GM18517 (cell line): ENCODE results near the gene C4orf50.

ENCODE experiments used
- ATAC-seq: cut with Tn5 transposase; IDR thresholded peaks from one replicate; pipeline ENCODE4 v1.9.1; 2021; ENCODE audit warnings: mild to moderate bottlenecking, moderate library complexity; ENCODE audit not compliant: unreplicated experiment

The C4orf50 gene

GRCh38 chr4:5973486-5974220 lies 44.6 kb downstream of the C4orf50 start:
- no peak for ATAC-seq

GRCh38 chr4:5973033-5973432 lies 45.2 kb downstream of the C4orf50 start:
- ATAC-seq, result no peak

GRCh38 chr4:5972571-5972970 lies 45.7 kb downstream of the C4orf50 start:
- ATAC-seq, result no peak

GRCh38 chr4:5971078-5971450 lies 47.2 kb downstream of the C4orf50 start:
- ATAC-seq, result no peak

GRCh38 chr4:5970381-5971077 lies 47.7 kb downstream of the C4orf50 start:
- no peak for ATAC-seq

- no peak for ATAC-seq
Observed at GRCh38 chr4:5969777-5970176, 48.5 kb downstream of the C4orf50 start.

- ATAC-seq, result no peak
Observed at GRCh38 chr4:5969336-5969735, 48.9 kb downstream of the C4orf50 start.

GRCh38 chr4:5968246-5968645 lies 50.0 kb downstream of the C4orf50 start:
- no peak for ATAC-seq

- ATAC-seq, result no peak
Observed at GRCh38 chr4:5967783-5968182, 50.4 kb downstream of the C4orf50 start.

GRCh38 chr4:5965225-5965624 lies 53.0 kb downstream of the C4orf50 start:
- ATAC-seq, result no peak

- no peak for ATAC-seq
Observed at GRCh38 chr4:5964030-5964429, 54.2 kb downstream of the C4orf50 start.

GRCh38 chr4:5963611-5964010 lies 54.6 kb downstream of the C4orf50 start:
- no peak for ATAC-seq

- ATAC-seq, result no peak
Observed at GRCh38 chr4:5962416-5962815, 55.8 kb downstream of the C4orf50 start.

GRCh38 chr4:5960252-5960880 lies 57.9 kb downstream of the C4orf50 start:
- ATAC-seq, result no peak

- ATAC-seq, result no peak
Observed at GRCh38 chr4:5959211-5959982, 58.8 kb downstream of the C4orf50 start.

- ATAC-seq, result no peak
Observed at GRCh38 chr4:5958199-5958735, 60.0 kb downstream of the C4orf50 start.

GRCh38 chr4:5957076-5957475 lies 61.2 kb downstream of the C4orf50 start:
- ATAC-seq, result no peak

- ATAC-seq, result no peak
Observed at GRCh38 chr4:5956285-5957021, 61.8 kb downstream of the C4orf50 start.

GRCh38 chr4:5955856-5956255 lies 62.4 kb downstream of the C4orf50 start:
- no peak for ATAC-seq

- ATAC-seq, result no peak
Observed at GRCh38 chr4:5955201-5955821, 62.9 kb downstream of the C4orf50 start.
